HG03175 (cell line): Measurements from ENCODE around the gene BDNF.

Experiments used
- ATAC-seq: cut with Tn5 transposase; IDR thresholded peaks from one replicate; pipeline ENCODE4 v1.9.1; 2021; ENCODE audit warnings: mild to moderate bottlenecking, moderate library complexity; ENCODE audit not compliant: unreplicated experiment

The BDNF gene

GRCh38 chr11:27627979-27628378, 72.3 kb downstream of the BDNF start:
- ATAC-seq = no peak

GRCh38 chr11:27626938-27627586, 73.2 kb downstream of the BDNF start:
- no peak for ATAC-seq

GRCh38 chr11:27626269-27626937, 73.9 kb downstream of the BDNF start:
- no peak for ATAC-seq

GRCh38 chr11:27625347-27625912, 74.8 kb downstream of the BDNF start:
- ATAC-seq = no peak

- ATAC-seq = no peak
Measured at GRCh38 chr11:27623945-27624523, 76.2 kb downstream of the BDNF start.

- ATAC-seq = no peak
Measured at GRCh38 chr11:27622541-27623300, 77.5 kb downstream of the BDNF start.

- ATAC-seq = no peak
Measured at GRCh38 chr11:27621405-27622161, 78.7 kb downstream of the BDNF start.

- ATAC-seq = no peak
Measured at GRCh38 chr11:27619763-27620335, 80.4 kb downstream of the BDNF start.

- ATAC-seq = no peak
Measured at GRCh38 chr11:27619039-27619574, 81.1 kb downstream of the BDNF start.

- ATAC-seq = no peak
Measured at GRCh38 chr11:27618281-27618915, 81.9 kb downstream of the BDNF start.

- no peak for ATAC-seq
Measured at GRCh38 chr11:27616711-27617110, 83.5 kb downstream of the BDNF start.

GRCh38 chr11:27615833-27616232, 84.4 kb downstream of the BDNF start:
- no peak for ATAC-seq

- no peak for ATAC-seq
Measured at GRCh38 chr11:27614092-27614491, 86.2 kb downstream of the BDNF start.

GRCh38 chr11:27612932-27613880, 87.0 kb downstream of the BDNF start:
- no peak for ATAC-seq

GRCh38 chr11:27611947-27612455, 88.3 kb downstream of the BDNF start:
- ATAC-seq = no peak

- ATAC-seq = no peak
Measured at GRCh38 chr11:27611390-27611789, 88.9 kb downstream of the BDNF start.

- no peak for ATAC-seq
Measured at GRCh38 chr11:27610946-27611345, 89.3 kb downstream of the BDNF start.

- no peak for ATAC-seq
Measured at GRCh38 chr11:27610280-27610679, 90.0 kb downstream of the BDNF start.
